Measurements from ENCODE around the gene RASSF5.

Gene RASSF5

DNA sequence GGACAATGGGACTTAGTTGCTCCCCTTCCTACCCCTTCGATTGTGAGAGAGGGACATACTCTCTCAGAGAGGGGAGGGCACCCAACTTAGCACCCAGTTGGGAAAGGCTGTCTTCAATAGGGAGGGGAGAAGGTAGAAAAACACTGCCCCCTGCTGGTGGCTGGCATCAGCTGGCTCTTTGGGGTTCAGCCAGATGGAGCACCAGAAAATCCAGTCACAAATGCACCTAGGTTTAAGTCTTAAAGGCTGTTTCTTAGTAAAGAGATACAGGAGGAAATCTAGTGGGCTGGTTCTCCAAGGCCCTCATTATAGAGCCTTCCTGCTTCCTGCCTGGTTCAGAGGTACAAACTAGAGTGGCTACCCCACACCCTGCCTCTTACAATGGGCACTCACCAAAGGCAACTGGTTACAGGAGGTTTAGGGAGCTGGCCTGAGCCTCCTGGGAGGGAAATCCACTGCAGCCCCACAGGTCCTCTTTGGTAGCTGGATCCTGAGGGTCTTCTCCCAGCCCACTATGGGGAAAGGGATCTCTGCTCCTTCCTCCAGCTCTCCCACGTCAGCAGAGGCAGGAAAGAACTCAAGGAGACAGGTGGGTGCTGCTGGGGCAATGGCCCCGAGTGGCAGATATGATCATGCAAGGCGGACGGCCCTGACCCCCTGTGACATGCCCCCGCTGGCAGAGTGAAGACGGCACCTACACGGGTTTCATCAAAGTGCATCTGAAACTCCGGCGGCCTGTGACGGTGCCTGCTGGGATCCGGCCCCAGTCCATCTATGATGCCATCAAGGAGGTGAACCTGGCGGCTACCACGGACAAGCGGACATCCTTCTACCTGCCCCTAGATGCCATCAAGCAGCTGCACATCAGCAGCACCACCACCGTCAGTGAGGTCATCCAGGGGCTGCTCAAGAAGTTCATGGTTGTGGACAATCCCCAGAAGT, 76.6 kb downstream of the RASSF5 start:
- peak in 55 of 58 donors; percentile 15 to 89 (median 52) for DNase-seq

DNA sequence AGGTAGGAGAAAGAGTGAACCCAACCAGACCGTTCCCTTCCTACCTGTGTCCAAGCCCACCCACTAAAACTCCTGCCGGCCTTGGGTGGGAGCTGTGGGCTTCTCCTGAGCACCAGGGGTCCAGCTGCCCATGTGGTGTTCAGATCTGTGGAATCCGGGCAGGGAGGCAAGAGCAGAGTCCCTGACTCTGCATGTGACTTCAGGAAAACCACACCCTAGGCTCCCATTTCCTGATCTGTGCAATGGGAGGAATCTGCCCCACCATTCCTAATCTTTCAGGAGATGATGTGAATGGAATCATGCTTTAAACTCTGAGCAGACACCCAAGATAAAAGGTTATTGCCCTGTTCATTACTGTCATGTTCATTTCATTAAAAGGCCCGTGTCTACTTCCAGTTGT, 77.4 kb downstream of the RASSF5 start:
- no peak for DNase-seq

DNA sequence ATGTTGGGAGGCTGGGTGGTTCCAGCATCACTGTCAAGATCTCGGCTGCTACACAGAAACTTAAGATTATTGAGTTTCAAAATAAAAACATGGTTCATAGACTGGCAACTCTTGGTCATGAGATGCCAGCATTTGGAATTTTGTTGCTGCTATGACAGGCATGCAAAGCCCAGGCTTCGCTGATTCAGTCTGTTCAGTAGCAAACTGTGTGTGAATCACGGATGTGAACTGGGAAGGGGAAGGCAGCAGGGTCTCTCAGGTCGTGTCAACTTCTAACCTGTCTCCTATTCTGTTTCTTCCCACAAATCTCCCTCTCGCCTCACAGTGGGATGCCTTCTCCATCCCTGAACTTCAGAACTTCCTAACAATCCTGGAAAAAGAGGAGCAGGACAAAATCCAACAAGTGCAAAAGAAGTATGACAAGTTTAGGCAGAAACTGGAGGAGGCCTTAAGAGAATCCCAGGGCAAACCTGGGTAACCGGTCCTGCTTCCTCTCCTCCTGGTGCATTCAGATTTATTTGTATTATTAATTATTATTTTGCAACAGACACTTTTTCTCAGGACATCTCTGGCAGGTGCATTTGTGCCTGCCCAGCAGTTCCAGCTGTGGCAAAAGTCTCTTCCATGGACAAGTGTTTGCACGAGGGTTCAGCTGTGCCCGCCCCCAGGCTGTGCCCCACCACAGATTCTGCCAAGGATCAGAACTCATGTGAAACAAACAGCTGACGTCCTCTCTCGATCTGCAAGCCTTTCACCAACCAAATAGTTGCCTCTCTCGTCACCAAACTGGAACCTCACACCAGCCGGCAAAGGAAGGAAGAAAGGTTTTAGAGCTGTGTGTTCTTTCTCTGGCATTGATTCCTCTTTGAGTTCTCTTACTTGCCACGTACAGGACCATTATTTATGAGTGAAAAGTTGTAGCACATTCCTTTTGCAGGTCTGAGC, 79.4 kb downstream of the RASSF5 start:
- no peak for DNase-seq

DNA sequence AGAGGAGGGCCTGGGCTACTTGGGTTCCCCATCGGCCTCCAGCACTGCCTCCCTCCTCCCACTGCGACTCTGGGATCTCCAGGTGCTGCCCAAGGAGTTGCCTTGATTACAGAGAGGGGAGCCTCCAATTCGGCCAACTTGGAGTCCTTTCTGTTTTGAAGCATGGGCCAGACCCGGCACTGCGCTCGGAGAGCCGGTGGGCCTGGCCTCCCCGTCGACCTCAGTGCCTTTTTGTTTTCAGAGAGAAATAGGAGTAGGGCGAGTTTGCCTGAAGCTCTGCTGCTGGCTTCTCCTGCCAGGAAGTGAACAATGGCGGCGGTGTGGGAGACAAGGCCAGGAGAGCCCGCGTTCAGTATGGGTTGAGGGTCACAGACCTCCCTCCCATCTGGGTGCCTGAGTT, 80.6 kb downstream of the RASSF5 start:
- no peak for DNase-seq

DNA sequence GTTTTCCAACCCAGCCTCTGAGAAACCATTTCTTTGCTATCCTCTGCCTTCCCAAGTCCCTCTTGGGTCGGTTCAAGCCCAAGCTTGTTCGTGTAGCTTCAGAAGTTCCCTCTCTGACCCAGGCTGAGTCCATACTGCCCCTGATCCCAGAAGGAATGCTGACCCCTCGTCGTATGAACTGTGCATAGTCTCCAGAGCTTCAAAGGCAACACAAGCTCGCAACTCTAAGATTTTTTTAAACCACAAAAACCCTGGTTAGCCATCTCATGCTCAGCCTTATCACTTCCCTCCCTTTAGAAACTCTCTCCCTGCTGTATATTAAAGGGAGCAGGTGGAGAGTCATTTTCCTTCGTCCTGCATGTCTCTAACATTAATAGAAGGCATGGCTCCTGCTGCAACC, 81.2 kb downstream of the RASSF5 start:
- no peak for DNase-seq

DNA sequence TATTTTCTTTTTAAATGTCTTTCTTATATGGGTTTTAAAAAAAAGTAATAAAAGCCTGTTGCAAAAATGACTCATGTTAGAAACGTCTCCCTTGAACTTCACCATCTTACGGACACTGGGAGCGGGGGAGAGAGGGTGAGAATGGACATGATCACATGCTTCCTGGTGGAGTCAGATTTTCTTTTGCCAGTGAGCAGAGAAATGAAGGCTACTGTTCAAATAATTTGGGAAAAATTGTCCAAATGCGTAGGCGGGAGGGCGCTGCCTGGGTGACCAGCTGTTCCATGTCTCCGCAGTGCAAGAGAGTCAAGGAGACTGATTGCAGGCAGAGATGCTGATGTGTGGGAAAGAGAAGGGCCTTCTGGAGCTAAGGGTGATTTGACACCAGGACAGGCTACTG, 81.9 kb downstream of the RASSF5 start:
- no peak for DNase-seq

DNA sequence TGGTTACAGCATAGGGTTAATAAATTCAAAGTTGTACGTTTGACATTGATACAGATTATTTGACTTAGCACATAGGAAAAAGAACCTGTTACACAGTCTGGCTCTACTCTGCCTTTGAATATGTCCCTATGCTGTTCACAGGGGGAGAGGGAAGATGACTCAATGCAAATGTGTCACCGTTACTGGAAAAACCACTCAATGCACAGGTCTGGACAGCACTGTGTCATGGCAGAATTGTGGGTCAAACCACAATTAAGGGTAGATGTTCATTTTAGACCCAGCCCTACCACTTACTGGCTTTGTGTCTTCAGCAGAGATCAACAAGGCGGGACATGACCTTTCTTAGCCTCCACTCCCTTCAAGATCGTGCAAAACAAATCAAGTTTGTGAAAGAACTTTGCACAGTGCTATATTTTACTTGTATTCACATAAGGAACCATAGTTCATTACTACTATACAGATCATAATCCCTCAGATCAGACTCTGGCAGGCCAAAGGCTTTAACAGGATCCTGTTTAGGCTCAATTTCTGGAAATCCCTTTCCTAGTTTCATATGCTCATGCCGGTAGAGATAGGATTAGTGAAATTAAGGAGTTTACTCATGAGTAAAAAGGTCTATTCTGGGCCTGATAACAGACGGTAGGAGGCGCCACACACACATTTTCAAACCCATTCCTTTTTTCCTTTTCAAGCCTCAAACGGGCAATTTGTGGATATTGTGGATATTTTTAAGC, 82.9 kb downstream of the RASSF5 start:
- no peak for DNase-seq

DNA sequence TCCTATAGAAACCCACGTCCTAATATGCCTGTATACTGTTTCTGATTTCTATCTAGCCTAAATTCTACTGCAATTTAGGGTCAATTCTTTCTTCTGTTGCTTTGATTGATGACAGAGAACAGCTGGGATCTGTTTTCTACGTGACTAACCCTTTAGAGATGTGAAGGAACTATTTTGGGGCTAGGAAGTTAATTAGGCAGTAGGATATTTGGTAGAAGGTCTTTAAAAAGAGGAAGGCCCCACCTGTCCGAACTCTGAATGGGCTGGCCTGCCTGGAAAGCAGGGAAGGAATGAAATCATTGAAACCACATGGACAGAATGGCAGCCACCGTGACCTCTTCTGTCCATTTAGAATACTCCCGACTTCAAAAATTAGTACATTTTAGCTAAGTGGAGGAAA, 83.9 kb downstream of the RASSF5 start:
- no peak for DNase-seq

DNA sequence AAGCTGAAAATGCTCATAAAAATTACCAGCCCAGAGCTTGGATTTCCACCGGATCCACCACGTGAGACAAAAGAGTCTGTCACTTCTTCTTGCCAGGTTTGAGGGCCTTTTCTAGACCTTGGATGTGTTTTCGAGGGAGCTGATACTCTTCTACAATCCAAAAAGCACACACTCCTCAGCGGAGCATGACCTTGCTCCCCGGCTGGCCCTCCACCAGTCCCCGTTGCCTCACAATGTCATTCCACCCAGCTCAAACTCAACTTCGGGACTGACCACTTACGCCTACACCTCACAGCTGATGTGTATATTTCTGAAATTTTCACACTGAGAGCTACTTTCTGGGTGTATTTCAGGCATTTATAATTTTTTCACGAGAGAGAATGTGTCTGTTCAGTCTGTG, 84.4 kb downstream of the RASSF5 start:
- DNase-seq: no peak

DNA sequence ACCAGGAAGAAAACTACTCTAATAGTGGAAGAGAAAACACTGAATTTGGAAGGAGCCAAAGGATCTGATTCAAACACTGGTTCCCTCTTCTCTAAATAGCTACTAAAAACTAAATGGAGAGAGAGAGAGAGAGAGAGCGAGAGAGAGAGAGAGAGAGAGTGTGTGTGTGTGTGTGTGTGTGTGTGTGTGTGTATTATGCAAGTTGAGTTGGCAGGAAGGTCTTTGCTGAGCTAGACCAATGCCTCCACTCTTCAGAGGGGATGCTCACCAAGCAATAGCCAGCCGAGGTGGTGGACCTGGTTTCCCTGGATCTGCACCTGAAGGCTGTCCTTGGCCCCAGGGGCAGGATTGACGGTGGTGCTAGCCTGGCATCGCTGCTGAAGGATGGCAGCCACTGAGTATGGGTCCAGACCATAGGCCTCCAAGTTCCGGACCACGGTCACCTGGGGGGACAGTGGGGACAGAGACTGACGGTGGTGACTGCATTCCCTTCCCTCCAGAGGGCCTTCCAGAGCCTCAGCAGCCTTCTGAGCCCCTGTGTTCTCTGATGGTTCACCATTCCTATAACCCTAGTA, 86.1 kb downstream of the RASSF5 start:
- no peak for DNase-seq

DNA sequence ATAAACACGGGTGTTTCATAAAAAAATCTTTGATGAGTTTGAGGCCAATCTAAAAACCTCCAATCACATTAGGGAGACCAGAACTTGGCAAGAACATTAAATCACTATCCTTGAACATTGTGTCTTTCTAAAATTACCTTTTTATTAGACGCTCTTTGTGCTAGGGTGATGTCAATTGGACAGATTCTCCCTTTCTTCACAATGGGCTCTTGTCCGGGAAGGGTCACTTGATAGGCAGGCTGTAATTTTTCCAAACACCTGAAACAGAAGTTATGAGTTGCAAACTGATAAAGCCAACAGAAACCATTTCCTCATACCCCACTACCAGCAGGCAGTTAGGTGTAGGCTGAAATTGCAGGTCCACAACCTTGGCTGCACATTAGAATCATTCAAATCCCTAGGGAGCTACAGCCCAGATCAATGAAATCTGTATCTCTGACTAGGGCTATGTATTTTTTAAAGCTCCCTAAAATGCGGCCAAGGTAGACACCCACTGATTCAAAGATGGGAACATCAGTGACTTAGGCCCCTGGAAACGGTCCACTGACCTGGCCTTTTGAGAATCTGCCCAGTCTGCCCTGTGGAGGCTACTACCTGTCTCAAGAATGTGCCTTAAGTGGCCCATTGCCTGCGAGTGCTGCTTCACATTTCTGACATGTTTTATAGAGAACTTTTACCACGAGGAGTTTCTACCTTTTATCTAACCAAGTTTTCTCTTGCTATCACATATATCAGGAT, 88.4 kb downstream of the RASSF5 start:
- no peak for DNase-seq

DNA sequence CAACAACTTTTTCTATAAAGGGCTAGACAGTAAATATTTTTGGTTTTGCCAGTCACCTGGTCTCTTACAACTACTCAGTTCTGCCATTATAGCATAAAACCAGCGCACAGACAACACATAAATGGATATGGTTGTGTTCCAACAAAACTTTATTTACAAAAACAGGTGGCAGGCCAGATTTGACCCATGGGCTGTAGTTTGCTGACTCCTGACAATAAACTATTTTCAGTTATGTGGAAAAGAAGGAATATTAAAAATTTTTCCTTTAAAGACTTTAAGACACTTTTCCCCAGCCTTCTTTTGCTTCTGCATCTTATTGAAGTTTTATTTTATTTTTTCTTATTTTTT, 89.0 kb downstream of the RASSF5 start:
- DNase-seq: no peak

DNA sequence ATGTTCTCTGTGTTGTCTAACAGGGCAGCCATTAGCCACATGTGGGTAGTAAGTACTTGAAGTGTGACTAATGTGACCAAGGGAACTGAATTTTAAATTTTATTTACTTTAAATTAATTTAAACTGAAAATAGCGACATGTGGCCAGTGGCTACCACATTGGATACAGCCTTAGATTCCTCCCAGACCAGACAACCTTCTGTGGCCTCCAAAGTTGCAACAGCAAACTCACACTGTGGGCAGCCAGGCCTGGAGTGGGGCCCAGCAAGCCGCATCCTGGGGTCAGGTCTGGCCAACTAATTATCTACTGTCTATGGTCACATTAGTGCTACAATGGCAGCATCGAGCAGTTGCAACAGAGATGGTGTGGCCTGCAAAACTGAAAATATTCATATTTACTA, 93.2 kb downstream of the RASSF5 start:
- no peak for DNase-seq

DNA sequence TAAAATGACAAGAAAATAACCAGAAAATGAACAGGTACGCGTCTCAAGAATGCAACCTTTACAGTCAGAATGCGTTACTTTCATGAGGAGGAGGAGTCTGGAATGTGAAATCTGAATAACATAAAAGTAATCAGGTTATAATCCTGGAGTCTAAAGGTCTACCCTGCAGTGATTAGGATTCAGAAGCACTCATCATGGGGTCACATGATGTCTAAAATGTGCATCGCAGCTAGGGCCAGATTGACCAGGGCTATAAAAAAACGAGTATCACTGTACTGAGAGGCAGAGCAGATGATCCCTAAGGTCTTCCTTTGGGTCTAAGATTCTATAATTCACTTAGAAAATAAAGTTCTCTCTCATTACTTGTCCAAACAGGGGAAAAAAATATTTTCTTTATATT, 97.5 kb downstream of the RASSF5 start:
- no peak for DNase-seq

DNA sequence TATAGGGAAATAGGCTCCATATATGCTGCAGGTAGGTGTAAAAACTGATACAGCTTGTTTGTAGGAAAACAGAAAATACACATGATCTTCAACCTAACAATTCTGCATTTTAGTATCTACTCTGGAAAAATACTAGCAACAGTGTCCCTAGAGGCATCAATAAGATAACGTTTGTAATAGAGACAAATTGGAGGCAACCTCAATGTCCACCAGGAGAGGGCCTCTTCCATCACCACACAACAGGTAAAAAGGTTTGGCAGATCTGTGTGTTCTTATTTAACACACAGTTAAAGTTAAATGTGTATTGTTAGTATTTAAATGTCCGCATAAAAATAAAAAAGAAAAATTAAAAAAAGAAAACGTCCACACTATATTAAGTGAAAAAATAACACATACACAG, 99.5 kb downstream of the RASSF5 start:
- DNase-seq: no peak

DNA sequence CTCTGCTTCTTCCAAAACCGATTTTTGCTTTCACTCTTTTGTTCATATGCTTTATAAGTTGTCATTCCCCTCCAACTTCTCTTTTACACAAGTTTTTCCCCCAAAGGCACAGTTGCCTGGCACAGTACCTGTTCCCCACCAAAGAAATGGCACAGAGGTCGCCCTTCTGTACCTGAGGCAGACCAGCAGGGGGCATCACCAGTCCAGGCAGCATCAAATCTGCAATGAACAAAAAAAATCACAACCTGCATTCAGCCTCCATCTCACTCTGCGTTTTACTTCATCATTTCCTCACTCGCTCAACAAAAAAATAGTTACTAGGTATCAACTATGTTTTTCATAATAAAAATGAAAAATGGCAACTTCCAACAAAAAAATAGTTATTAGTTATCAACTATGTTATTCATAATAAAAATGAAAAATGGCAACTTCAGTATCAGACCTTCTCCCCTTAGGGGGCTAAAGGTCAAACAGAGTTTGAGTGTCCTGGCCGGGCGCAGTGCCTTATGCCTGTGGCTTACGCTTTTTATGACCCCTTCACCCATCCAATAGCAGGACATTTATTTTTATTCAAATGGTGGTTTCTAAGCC, 100.9 kb downstream of the RASSF5 start:
- DNase-seq: peak in 6 of 58 donors; percentile 7 to 24 (median 11)

DNA sequence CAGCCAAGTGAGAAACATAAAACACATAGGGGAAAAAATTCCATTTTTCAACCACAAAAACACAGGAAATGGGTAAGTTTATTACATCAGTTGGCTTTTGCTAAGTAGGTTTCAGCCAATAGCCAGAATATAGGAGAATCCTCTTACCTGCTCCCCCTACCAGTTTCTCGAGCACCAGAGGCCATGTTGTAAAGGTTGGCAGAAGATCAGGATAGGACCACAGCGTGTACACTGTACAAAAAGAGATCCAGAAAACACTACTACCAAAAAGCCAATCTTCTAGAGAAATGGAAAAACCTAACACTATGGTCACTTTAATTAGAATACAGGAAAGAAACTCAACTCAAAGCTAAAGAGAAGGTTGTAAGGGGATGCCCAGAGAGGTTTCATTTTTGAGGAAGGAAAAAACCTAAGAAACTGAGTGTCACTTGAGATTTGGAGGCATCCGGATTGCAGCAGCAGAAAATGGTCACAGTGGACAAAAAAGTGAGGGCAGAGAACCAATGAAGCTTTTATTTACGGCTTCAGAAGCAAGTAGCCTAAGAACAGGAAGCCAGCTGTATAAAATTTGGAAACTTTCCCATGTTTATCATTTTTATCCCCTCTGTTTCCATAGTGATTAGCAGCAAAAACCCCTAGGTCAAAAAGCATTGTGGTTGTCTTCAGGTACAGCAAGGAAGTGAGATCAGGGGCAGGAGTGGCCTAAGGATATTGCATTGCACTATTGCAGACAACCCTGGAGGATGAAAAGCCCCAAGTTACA, 102.1 kb downstream of the RASSF5 start:
- DNase-seq: no peak

DNA sequence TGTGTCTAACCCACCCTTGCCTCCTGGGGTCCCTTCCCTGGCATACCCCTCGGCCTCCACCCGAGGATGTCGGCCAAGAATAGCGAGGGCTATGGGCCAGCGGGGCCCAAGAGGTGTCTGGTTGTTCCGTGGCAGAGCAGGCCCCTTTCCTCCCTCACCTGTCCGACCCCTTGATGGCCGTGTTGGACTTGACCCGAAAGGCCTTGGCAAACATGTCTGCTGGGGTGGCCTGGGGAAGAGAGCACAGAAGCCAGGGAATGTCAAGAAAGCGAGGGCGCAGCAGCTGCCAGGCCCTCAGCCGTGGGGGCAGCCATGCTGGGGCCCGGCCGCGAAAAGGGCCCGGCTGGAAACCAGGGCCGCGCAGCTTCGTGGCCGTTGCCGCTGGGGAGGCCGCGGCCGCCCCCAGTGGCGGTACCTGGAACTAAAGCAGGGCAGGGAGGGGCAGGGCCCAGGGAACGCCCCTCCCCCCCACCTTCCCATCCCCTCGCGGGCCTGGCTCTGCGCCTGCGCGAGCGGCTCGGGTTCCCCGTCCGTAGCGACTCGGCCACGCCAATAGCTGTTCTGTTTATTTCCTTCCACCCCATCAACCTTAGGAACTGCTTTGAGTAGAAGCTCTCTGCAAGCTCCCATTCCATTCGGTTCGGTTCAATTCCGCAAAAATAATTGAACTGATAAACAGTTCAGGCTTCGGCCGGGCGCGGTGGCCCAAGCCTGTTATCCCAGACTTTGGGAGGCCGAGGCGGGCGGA, 105.0 kb downstream of the RASSF5 start, which contains the start of gene EIF2D:
EIF2D (minus strand) TSS at position 337 of the 748 bp plus-strand sequence; CDS start at position 214, 123 bp downstream.
- peak; percentile 63 to 97 (median 92) for DNase-seq

All from anterior cingulate cortex (tissue), 58 donors.